Activated naive CD4-positive, alpha-beta T cell treated with anti-CD3 and anti-CD28 coated beads for 36 hours (primary cell): ENCODE data around the gene TAS2R39. TPM values are rescaled to one million over a fixed set of nuclear protein-coding genes. Genes with fewer than 3 reads are reported as not detected.
A peak's percentile ranks its signal among the peaks of the same experiment; 100 is the strongest.
"Not testable (repeated sequence)": the region's sequence is repeated elsewhere in the genome, so short reads cannot be mapped to it uniquely, and the experiment has no call there.

Source experiments
- CTCF ChIA-PET: fragments of 350-600 bp; sonication (Branson Sonifier 250); formaldehyde crosslinking; loops from one replicate; lab custom pipeline; 2021; ENCODE audit warnings: antibody characterized with exemption; lab: Charles Lee
- DNase-seq: peaks from one replicate; pipeline ENCODE4 v3.0.0-alpha.2; 2020
- H3K27ac Mint-ChIP-seq: one replicate; pipeline ENCODE4 v1.8.0; 2021; ENCODE audit warnings: mild to moderate bottlenecking, mixed read lengths
- H3K27me3 Mint-ChIP-seq: one replicate; pipeline ENCODE4 v1.8.0; 2021; ENCODE audit warnings: low read depth, mixed read lengths
- H3K36me3 Mint-ChIP-seq: one replicate; pipeline ENCODE4 v1.8.0; 2021; ENCODE audit warnings: low read depth, mixed read lengths
- H3K4me1 Mint-ChIP-seq: one replicate; pipeline ENCODE4 v1.8.0; 2021; ENCODE audit warnings: low read depth, mixed read lengths
- H3K4me3 Mint-ChIP-seq: one replicate; pipeline ENCODE4 v1.8.0; 2021; ENCODE audit warnings: mild to moderate bottlenecking, moderate library complexity, mixed read lengths
- H3K9me3 Mint-ChIP-seq: one replicate; pipeline ENCODE4 v1.8.0; 2021; ENCODE audit warnings: mixed read lengths
- intact Hi-C: fragments of 100-400 bp; cut with micrococcal nuclease; formaldehyde crosslinking; loops from one replicate; pipeline ENCODE4 v1.15.1; 2023
- total RNA-seq, 2 experiments: library from RNA; stranded (reverse); gene quantifications; one replicate each; pipeline ENCODE4 v1.2.3, GENCODE V29; 2021

Gene TAS2R39
- total RNA-seq, 2 experiments from 2014 or later, result not detected

- no peak for DNase-seq
Measured at GRCh38 chr7:143188994-143189393, 5.8 kb downstream of the TAS2R39 start.

DNA sequence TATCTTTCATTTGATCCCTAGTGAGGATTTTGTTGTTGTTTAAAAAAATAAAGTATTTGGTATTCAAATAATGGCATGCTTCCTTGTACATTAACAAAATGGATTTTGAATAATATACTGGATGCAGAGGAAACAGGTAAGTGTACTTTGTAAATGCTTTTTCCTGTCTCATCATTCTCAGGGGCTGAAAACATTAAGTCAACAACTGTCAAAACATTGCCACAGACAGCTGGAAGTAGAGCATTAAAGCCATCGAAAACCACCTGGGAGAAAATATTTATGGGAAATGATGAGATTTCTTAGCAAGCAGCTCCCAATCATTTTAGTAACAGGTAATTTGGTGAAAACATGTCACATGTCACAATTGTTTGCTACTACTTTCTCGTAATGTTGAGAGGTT is 10.7 kb downstream of the TAS2R39 start:
- intact Hi-C loops, result no loop called here

More at GRCh38 chr7:143188994-143189393, 5.8 kb downstream of the TAS2R39 start:
- Mint-ChIP-seq H3K4me3 (no peak overlapping the region), H3K36me3 (no peaks in the 10 kb centered on the region), H3K4me1 (no peaks in the 10 kb centered on the region), H3K27ac (no peak overlapping the region), H3K9me3 (no peaks in the 10 kb centered on the region), H3K27me3 (peaks cover 4% of the 10 kb centered on the region)
- CTCF ChIA-PET, result interaction anchor here (0.6 to 2.0 kb wide), 4 partner anchors 26 to 186 kb away, joined by 3 to 6 read pairs (median 4); no protein-coding TSS in a partner anchor
- intact Hi-C loops, result no loop called here

GRCh38 chr7:143199040-143199439 is 15.8 kb downstream of the TAS2R39 start:
- Mint-ChIP-seq H3K27ac (no peak overlapping the region), H3K36me3 (no peaks in the 10 kb centered on the region), H3K27me3 (peaks cover 6% of the 10 kb centered on the region), H3K4me1 (no peaks in the 10 kb centered on the region), H3K9me3 (no peaks in the 10 kb centered on the region), H3K4me3 (no peak overlapping the region)
- CTCF ChIA-PET, result interaction anchor here (1.6 kb wide), 1 partner anchor 16 kb away, joined by 4 read pairs; no protein-coding TSS in a partner anchor
- no peak for DNase-seq
- intact Hi-C loops, result no loop called here

More for the DNA sequence above, 10.7 kb downstream of the TAS2R39 start:
- peaks cover 2% of the 10 kb centered on the region for H3K27me3 Mint-ChIP-seq
- H3K27ac Mint-ChIP-seq, result no peak overlapping the region
- no peaks in the 10 kb centered on the region for H3K36me3 Mint-ChIP-seq
- CTCF ChIA-PET, result interaction anchor here (0.6 kb wide), 1 partner anchor 186 kb away, joined by 4 read pairs; no protein-coding TSS in a partner anchor
- H3K4me1 Mint-ChIP-seq, result no peaks in the 10 kb centered on the region
- no peak for DNase-seq
- no peak overlapping the region for H3K4me3 Mint-ChIP-seq
- H3K9me3 Mint-ChIP-seq, result no peaks in the 10 kb centered on the region

DNA sequence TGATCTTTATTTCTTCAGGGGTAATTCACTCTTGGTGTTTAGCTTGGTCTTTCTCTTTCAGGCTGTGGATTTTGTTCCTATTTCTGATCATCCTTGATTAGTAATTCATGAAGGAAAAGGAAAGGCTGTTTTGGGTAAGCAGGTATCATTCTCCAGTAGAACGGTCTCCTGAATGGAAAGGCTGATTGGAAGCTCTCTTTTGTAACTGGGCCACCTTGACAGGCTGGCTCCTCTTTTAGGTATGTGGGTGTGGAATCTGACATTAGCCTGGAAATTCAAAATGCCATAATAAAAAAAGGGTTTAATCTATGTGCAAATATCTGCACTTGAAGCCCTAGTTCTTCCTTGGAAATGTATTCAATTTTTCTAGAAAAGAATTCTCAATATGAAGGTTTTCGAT is 18.9 kb downstream of the TAS2R39 start:
- Mint-ChIP-seq H3K9me3 (no peaks in the 10 kb centered on the region), H3K27me3 (peaks cover 6% of the 10 kb centered on the region), H3K4me1 (peaks cover 11% of the 10 kb centered on the region), H3K36me3 (no peaks in the 10 kb centered on the region), H3K4me3 (no peak overlapping the region), H3K27ac (no peak overlapping the region)
- CTCF ChIA-PET, result interaction anchor here (3.3 kb wide), 1 partner anchor 13 kb away, joined by 14 read pairs; no protein-coding TSS in a partner anchor
- intact Hi-C loops, result no loop called here
- no peak for DNase-seq

- Mint-ChIP-seq H3K4me1 (peaks cover 11% of the 10 kb centered on the region), H3K4me3 (no peak overlapping the region), H3K27ac (no peak overlapping the region), H3K36me3 (no peaks in the 10 kb centered on the region), H3K9me3 (no peaks in the 10 kb centered on the region), H3K27me3 (peaks cover 4% of the 10 kb centered on the region)
- CTCF ChIA-PET, result interaction anchor here (0.6 to 3.3 kb wide), 5 partner anchors 11 to 1381 kb away, joined by 3 to 14 read pairs (median 4); no protein-coding TSS in a partner anchor
- intact Hi-C loops, result no loop called here
- no peak for DNase-seq
Measured at GRCh38 chr7:143203386-143203785, 20.2 kb downstream of the TAS2R39 start.

GRCh38 chr7:143205560-143206293 is 22.5 kb downstream of the TAS2R39 start:
- no peaks in the 10 kb centered on the region for H3K36me3 Mint-ChIP-seq
- H3K27ac Mint-ChIP-seq, result no peak overlapping the region
- DNase-seq, result peak; percentile 46
- CTCF ChIA-PET, result interaction anchor here (0.8 to 1.3 kb wide), 3 partner anchors 9 to 275 kb away, joined by 3 to 5 read pairs (median 3); no protein-coding TSS in a partner anchor
- H3K4me3 Mint-ChIP-seq, result peak overlapping the region; percentile 3
- intact Hi-C loops, result no loop called here
- H3K4me1 Mint-ChIP-seq, result peaks cover 11% of the 10 kb centered on the region
- peaks cover 3% of the 10 kb centered on the region for H3K27me3 Mint-ChIP-seq
- no peaks in the 10 kb centered on the region for H3K9me3 Mint-ChIP-seq

- CTCF ChIA-PET, result interaction anchor here (0.7 kb wide), 1 partner anchor 170 kb away, joined by 4 read pairs; no protein-coding TSS in a partner anchor
- intact Hi-C loops, result loop anchor here (10.0 kb wide), 2 partner anchors 766 to 1236 kb away; partner anchors contain the start of gene TAS2R38
Measured at GRCh38 chr7:143210541-143210940, 27.3 kb downstream of the TAS2R39 start.

GRCh38 chr7:143213478-143213877 is 30.3 kb downstream of the TAS2R39 start:
- not testable (repeated sequence) for H3K36me3 Mint-ChIP-seq

More at GRCh38 chr7:143210541-143210940, 27.3 kb downstream of the TAS2R39 start:
- Mint-ChIP-seq H3K36me3 (no peaks in the 10 kb centered on the region), H3K9me3 (no peaks in the 10 kb centered on the region), H3K27me3 (no peaks in the 10 kb centered on the region), H3K4me3 (no peak overlapping the region), H3K27ac (no peak overlapping the region), H3K4me1 (peaks cover 8% of the 10 kb centered on the region)
- DNase-seq, result no peak

GRCh38 chr7:143214789-143215679 is 31.8 kb downstream of the TAS2R39 start:
- CTCF ChIA-PET, result interaction anchor here (0.6 to 8.5 kb wide), 58 partner anchors 8 to 895 kb away, joined by 3 to 329 read pairs (median 4); partner anchors contain the start of gene PIP
- H3K27me3 Mint-ChIP-seq, result no peaks in the 10 kb centered on the region

More at GRCh38 chr7:143213478-143213877, 30.3 kb downstream of the TAS2R39 start:
- H3K9me3 Mint-ChIP-seq, H3K27ac Mint-ChIP-seq, H3K27me3 Mint-ChIP-seq, H3K4me3 Mint-ChIP-seq, H3K4me1 Mint-ChIP-seq, DNase-seq: not testable (repeated sequence)
- CTCF ChIA-PET, result interaction anchor here (1.9 to 8.5 kb wide), 2 partner anchors 25 to 205 kb away, joined by 6 to 329 read pairs; no protein-coding TSS in a partner anchor
- intact Hi-C loops, result loop anchor here (10.0 kb wide), 2 partner anchors 769 to 1239 kb away; partner anchors contain the start of gene TAS2R38

DNA sequence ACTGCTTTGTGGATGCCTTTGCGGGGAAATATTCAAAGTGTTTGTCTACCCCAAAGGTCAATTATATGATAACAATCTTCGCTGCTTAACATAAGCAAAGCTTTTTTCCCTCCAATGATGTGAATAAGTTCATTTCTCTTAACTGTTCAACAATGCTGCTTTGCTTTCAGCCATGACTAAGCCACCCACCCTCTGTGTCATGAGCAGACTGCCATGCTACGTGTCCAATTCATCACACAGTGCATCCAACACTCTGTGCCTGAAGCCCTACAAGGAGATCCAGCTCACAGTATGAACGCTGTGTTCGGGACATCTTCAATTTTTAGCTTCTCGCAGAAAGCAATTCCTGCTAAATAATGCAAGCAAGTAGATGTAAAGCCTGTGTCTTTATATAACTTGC is 32.9 kb downstream of the TAS2R39 start:
- Mint-ChIP-seq H3K36me3 (no peaks in the 10 kb centered on the region), H3K27ac (no peak overlapping the region), H3K27me3 (no peaks in the 10 kb centered on the region), H3K4me1 (no peaks in the 10 kb centered on the region), H3K9me3 (no peaks in the 10 kb centered on the region), H3K4me3 (no peak overlapping the region)
- intact Hi-C loops, result loop anchor here (5.0 to 10.0 kb wide), 5 partner anchors 614 to 1241 kb away; partner anchors contain the start of gene TAS2R38
- DNase-seq, result no peak
- CTCF ChIA-PET, result interaction anchor here (0.7 to 8.5 kb wide), 17 partner anchors 16 to 896 kb away, joined by 3 to 329 read pairs (median 4); partner anchors contain the start of gene PIP

More at GRCh38 chr7:143214789-143215679, 31.8 kb downstream of the TAS2R39 start:
- Mint-ChIP-seq H3K27ac (no peak overlapping the region), H3K4me3 (no peak overlapping the region), H3K4me1 (no peaks in the 10 kb centered on the region), H3K9me3 (no peaks in the 10 kb centered on the region), H3K36me3 (no peaks in the 10 kb centered on the region)
- peak; percentile 73 for DNase-seq
- intact Hi-C loops, result loop anchor here (1.0 to 10.0 kb wide), 9 partner anchors 207 to 1240 kb away; partner anchors contain the start of gene TAS2R38

GRCh38 chr7:143216686-143217085 is 33.5 kb downstream of the TAS2R39 start:
- no peaks in the 10 kb centered on the region for H3K36me3 Mint-ChIP-seq
- H3K27ac Mint-ChIP-seq, result no peak overlapping the region
- CTCF ChIA-PET, result interaction anchor here (0.7 to 8.5 kb wide), 5 partner anchors 83 to 896 kb away, joined by 3 to 329 read pairs (median 4); no protein-coding TSS in a partner anchor
- H3K4me3 Mint-ChIP-seq, result no peak overlapping the region
- H3K27me3 Mint-ChIP-seq, result peaks cover 3% of the 10 kb centered on the region
- H3K4me1 Mint-ChIP-seq, result no peaks in the 10 kb centered on the region
- no peaks in the 10 kb centered on the region for H3K9me3 Mint-ChIP-seq
- intact Hi-C loops, result loop anchor here (5.0 to 10.0 kb wide), 5 partner anchors 614 to 1242 kb away; partner anchors contain the start of gene TAS2R38
- no peak for DNase-seq
